Erythroblast (primary cell): ENCODE results near the gene GPX2.

Experiments
- GATA1 ChIP-seq: IDR thresholded peaks from 2 replicates; pipeline ENCODE4 v1.6.1; 2011; ENCODE audit warnings: low read depth, mild to moderate bottlenecking, control low read depth, low read length, moderate library complexity
- POLR2A ChIP-seq: IDR thresholded peaks from 2 replicates; pipeline ENCODE4 v1.6.1; 2011; ENCODE audit warnings: mild to moderate bottlenecking, low read length

GRCh38 chr14:64953310-64953654 is 10.7 kb upstream of the GPX2 start:
- TF ChIP-seq POLR2A: no peak
- no peak for TF ChIP-seq GATA1
